H1 (cell line): Measurements from ENCODE around the gene RAP1GDS1. TPM values are rescaled to one million over a fixed set of nuclear protein-coding genes. Genes with fewer than 3 reads are reported as not detected.

ENCODE experiments used
- GTF2F1 ChIP-seq: IDR thresholded peaks from 2 replicates; pipeline ENCODE4 v1.6.1; 2012; ENCODE audit warnings: low read depth, low read length, improper control_type of control experiment, borderline replicate concordance
- polyA plus RNA-seq, 7 experiments: library from polyadenylated mRNA; depleted of rRNA in 3 of 7; stranded (reverse) in 5 of 7; unstranded in 2 of 7; fragments of >200 nt in 5 of 7; fragments of 200-250 nt in 2 of 7; gene quantifications; 1 replicate in 5 of 7; 2 replicates in 1 of 7; 4 replicates in 1 of 7; pipeline versions ENCODE4 v1.2.1 to v1.2.3, GENCODE V29; 2011 to 2013; ENCODE audit warnings: missing spikeins in 2 of 7, mixed read lengths in 2 of 7
- total RNA-seq: library from RNA; stranded (reverse); fragmentation: NEBNext Ultra II Directional; extraction: Animal tissue kit (Norgen Biotek cat#: 25700); gene quantifications from 2 replicates; pipeline ENCODE4 v1.2.1, GENCODE V29; 2021

RAP1GDS1 gene
- total and polyA plus RNA-seq, 2 of the 8 experiments (the other 6 are each of a cell fraction or from before 2014, with no cell fraction given): 12.8 to 31.9 TPM

GRCh38 chr4:98283219-98284189 is 22.3 kb downstream of the RAP1GDS1 start (continued):
- TF ChIP-seq GTF2F1: no peak
